Smooth muscle cell of the pulmonary artery (primary cell): ENCODE data around the gene HDLBP. TPM values are rescaled to one million over a fixed set of nuclear protein-coding genes. Genes with fewer than 3 reads are reported as not detected.

Experiments used
- total RNA-seq: library from RNA; depleted of rRNA; stranded (reverse); fragments of >200 nt; gene quantifications from 2 replicates; pipeline ENCODE4 v1.2.3, GENCODE V29; 2014

Gene HDLBP, protein sequence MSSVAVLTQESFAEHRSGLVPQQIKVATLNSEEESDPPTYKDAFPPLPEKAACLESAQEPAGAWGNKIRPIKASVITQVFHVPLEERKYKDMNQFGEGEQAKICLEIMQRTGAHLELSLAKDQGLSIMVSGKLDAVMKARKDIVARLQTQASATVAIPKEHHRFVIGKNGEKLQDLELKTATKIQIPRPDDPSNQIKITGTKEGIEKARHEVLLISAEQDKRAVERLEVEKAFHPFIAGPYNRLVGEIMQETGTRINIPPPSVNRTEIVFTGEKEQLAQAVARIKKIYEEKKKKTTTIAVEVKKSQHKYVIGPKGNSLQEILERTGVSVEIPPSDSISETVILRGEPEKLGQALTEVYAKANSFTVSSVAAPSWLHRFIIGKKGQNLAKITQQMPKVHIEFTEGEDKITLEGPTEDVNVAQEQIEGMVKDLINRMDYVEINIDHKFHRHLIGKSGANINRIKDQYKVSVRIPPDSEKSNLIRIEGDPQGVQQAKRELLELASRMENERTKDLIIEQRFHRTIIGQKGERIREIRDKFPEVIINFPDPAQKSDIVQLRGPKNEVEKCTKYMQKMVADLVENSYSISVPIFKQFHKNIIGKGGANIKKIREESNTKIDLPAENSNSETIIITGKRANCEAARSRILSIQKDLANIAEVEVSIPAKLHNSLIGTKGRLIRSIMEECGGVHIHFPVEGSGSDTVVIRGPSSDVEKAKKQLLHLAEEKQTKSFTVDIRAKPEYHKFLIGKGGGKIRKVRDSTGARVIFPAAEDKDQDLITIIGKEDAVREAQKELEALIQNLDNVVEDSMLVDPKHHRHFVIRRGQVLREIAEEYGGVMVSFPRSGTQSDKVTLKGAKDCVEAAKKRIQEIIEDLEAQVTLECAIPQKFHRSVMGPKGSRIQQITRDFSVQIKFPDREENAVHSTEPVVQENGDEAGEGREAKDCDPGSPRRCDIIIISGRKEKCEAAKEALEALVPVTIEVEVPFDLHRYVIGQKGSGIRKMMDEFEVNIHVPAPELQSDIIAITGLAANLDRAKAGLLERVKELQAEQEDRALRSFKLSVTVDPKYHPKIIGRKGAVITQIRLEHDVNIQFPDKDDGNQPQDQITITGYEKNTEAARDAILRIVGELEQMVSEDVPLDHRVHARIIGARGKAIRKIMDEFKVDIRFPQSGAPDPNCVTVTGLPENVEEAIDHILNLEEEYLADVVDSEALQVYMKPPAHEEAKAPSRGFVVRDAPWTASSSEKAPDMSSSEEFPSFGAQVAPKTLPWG (N-terminal part only)
- total RNA-seq = 1,582 and 1,585 TPM in 2 replicates

DNA sequence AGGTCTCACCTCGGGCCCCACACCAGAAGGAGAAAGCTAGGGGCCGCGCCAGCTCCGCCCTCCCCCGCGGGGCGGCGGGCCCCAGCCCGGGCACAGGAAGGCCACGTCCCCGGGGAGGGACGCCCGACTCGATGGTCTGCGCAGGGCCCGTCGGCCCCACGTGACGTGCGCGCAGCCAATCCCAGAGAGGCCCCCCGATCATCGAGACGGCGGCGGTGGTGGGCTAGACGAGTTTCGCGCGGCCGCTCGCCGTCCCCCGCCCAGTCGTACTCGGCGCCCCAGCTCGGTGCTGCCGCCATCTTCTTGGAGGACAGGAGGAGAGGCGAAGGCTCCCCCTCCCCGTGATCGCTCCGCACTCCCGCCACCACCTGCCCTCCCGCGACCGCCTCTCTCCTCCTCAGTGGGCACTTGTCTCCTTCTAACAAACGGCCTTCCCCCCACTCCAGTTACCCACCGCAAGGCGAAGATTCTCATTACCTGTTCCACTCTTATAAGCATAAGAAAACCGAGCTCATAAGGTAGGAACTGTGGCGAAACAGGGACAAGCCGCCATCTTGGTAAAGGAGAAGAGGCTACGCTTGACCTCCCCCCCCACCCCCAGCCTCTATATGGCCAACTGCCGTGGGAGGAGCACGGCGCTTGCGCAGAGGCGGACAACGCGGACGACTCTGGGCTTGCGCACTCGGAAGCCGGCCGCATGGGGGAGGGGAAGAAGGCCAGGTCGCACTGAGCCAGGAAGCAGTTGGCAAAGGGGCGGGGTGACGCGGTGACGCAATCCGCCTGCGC is at the start of gene HDLBP:
Gene HDLBP, minus strand, starts transcription at position 580 of the 786 bp plus-strand sequence. CDS start 48,803 bp downstream, outside the sequence.

DNA sequence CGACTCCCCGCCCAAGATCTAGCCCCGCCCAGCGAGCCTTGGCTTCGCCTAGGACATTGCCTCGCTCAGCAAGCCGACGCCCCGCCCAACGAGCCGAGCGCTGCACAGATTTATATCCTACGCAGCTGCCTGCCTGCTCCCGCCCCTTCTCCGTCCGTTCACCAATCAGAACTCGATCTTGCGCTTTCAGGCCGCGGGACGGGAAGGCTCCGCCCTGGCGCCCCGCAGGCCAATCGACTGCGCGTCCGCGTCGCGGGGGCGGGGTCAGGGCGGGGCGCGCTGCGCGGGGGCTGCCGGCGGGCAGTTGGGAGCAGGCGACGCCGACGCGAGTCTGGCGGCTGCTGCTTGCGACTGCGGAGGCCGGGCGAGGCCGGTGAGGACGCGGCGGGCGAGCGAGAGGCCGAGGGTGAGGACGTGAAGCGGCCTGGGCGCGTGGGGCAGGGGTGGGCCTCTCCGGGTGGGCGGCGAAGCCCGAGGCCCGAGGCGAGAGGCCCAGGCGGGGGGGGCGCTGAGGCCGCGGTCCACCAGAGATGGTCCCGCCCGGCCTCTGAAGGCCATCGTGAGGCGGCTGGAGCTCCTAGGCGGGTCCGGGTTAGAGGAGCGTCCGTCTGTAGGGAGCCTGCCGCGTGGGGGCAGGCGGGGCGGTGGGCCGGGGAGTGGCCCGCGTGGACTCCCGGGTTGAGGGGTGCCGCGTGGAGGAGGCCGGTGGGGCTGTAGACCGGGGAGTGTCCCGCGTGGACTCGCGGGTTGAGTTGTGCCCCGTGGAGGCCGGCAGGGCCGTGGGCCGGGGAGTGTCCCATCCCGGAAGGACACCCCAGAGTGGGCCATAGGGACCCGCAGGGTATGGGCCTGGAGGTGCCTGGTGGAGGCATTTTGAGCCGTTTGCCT is 40.8 kb upstream of the HDLBP start, which contains the start of gene FARP2:
Gene FARP2, plus strand, starts transcription at position 303 of the 888 bp plus-strand sequence. CDS start 16,823 bp downstream, outside the sequence.

DNA sequence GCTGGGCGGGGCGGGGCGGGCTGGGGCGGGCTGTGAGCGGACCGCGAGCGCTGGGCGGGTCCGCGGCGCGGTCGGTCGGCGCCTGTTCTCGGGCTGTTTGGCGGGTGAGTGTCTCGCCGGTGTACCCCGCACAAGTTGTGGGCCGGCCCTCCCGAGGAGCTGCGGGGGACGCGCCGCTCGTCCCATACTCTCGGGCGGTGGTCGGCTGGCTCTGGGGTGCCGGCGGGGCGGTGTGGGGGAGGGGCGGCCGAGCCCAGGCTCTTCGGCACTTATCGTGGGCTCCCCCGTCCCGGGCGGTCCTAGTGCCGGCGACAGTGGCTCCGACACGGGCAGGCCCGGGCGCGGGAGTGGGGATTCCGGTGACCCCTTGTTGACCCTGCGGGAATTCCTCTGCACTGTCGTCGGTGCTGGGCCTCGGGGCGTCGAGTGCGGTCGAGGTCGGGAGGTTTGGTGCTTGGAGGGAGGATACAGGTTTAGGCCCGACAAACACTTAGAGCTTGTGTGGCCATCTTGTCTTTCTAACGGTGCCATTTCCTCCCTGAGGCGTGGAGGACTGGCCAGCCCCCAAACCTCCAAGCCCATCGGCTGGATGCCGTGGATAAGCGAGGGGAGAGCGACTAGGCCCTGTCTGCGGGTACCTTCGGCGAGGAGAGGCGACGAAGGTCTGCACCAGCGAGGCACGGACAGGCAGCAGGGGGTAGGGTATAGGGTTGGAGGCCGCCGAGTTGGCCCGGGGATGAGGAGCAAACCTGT is 583 bp upstream of the HDLBP start, which contains the start of gene SEPTIN2:
Gene SEPTIN2, plus strand, starts transcription at position 47 of the 753 bp plus-strand sequence. CDS start 8,308 bp downstream, outside the sequence.

DNA sequence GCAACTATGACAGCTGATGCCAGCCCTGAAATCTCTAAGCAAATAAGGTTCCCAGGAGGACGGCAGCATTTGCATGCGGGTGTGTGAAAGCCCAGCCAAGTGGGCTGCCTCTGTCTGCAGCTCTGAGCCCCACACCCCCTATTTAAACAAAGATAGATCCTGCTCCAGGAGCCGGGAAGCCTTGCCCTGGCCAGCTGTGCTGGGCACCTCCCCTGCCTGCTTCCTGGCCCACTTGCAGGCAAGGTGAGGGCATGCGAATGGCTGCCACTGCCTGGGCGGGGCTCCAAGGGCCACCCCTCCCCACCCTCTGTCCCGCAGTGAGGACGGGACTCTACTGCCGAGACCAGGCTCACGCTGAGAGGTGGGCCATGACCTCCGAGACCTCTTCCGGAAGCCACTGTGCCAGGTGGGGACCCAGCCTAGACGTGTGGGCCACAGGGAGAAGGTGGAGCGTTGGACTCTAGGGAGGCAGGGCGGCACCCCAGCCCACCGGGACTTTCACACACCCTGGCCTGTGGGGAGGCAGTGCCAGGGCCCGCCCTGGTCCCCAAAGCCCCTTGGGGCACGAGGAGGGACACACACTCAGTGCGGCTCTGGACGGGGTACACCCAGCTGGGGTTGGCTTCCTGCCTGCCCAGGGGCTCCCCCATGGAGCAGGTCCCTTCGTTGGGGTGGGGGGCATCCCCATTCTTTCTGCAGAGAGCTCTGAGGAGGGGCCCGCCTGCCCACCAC is 126.9 kb downstream of the HDLBP start, which contains the start of gene ANO7:
Gene ANO7, plus strand, starts transcription at position 317 of the 732 bp plus-strand sequence. CDS start 1,387 bp downstream, outside the sequence.

Other genes starting within 250 kb of the HDLBP start
- gene MTERF4, start 213.4 kb downstream of the HDLBP start, total RNA-seq = 31.3 and 38.3 TPM in 2 replicates
- gene PASK, start 166.2 kb downstream of the HDLBP start, total RNA-seq = 2.4 TPM in 2 replicates
- 29.0 and 37.9 TPM in 2 replicates for gene PPP1R7, start 165.2 kb downstream of the HDLBP start, total RNA-seq
- gene ANO7, start 127.0 kb downstream of the HDLBP start, total RNA-seq = 1.0 and 1.7 TPM in 2 replicates
- gene SEPTIN2, start 253 bp upstream of the HDLBP start, total RNA-seq = 452 and 457 TPM in 2 replicates
- gene FARP2, start 40.6 kb upstream of the HDLBP start, total RNA-seq = 40.2 and 49.1 TPM in 2 replicates
- 189 and 239 TPM in 2 replicates for gene STK25, start 192.9 kb upstream of the HDLBP start, total RNA-seq
- 13.4 and 14.5 TPM in 2 replicates for gene BOK, start 243.1 kb upstream of the HDLBP start, total RNA-seq